IMR-90 (cell line): ENCODE measurements around the gene CDH3. TPM values are rescaled to one million over a fixed set of nuclear protein-coding genes. Genes with fewer than 3 reads are reported as not detected.

ENCODE experiments used
- ATAC-seq: fragments of 200-7000 bp; cut with Tn5 transposase; 2 replicates; pipeline ENCODE4 v1.9.1; 2020; ENCODE audit warnings: low read depth, mild to moderate bottlenecking, moderate library complexity
- BruUV-seq: library from RNA; stranded (reverse); fragments of 400-500 nt; replicated peaks from 2 replicates; lab custom pipeline; 2021; lab: Mats Ljungman, UMichigan
- CTCF ChIA-PET: fragments of 300-600 bp; formaldehyde crosslinking; extraction: SDS; loops from one replicate; lab custom pipeline; 2021; ENCODE audit warnings: antibody characterized with exemption; lab: Yijun Ruan, JAX
- POLR2A ChIA-PET: fragments of 300-600 bp; sonication (Branson Sonifier 250); formaldehyde crosslinking; loops from one replicate; lab custom pipeline; 2022; ENCODE audit warnings: antibody characterized with exemption; ENCODE audit not compliant: unreplicated experiment; lab: Charles Lee
- DNase-seq: peaks from one replicate; pipeline ENCODE4 v3.0.0; 2013
- H2AFZ ChIP-seq: replicated peaks from 2 replicates; pipeline ENCODE3; 2013; ENCODE audit warnings: low read length, mild to moderate bottlenecking; ENCODE audit not compliant: poor library complexity
- H2AK5ac ChIP-seq: 2 replicates; pipeline ENCODE4 v1.6.1; 2013; ENCODE audit warnings: low read depth, low read length, inconsistent platforms
- H2AK9ac ChIP-seq: replicated peaks from 2 replicates; pipeline ENCODE3; 2013; ENCODE audit warnings: mild to moderate bottlenecking, low read depth, low read length, moderate library complexity; ENCODE audit not compliant: poor library complexity
- H2BK120ac ChIP-seq: 2 replicates; pipeline ENCODE4 v1.6.1; 2013; ENCODE audit warnings: low read depth, low read length, inconsistent platforms
- H2BK15ac ChIP-seq: 3 replicates; pipeline ENCODE4 v1.6.1; 2013; ENCODE audit warnings: low read depth, low read length, inconsistent platforms
- H2BK20ac ChIP-seq: 2 replicates; pipeline ENCODE4 v1.6.1; 2013; ENCODE audit warnings: low read depth, mild to moderate bottlenecking, inconsistent platforms, low read length, moderate library complexity
- H2BK5ac ChIP-seq: 2 replicates; pipeline ENCODE4 v1.6.1; 2013; ENCODE audit warnings: mild to moderate bottlenecking, low read depth, low read length, inconsistent platforms; ENCODE audit not compliant: poor library complexity, severe bottlenecking
- H3K14ac ChIP-seq: replicated peaks from 2 replicates; pipeline ENCODE4 v1.6.1; 2013; ENCODE audit warnings: low read depth, low read length, inconsistent platforms
- H3K18ac ChIP-seq: 2 replicates; pipeline ENCODE4 v1.6.1; 2013; ENCODE audit warnings: low read depth, low read length, control low read depth
- H3K23ac ChIP-seq: 2 replicates; pipeline ENCODE4 v1.6.1; 2013; ENCODE audit warnings: low read depth, low read length, inconsistent platforms
- H3K27ac ChIP-seq: 2 replicates; pipeline ENCODE4 v1.5.1; 2013; ENCODE audit warnings: mild to moderate bottlenecking, control low read depth, low read length; ENCODE audit not compliant: insufficient read depth
- H3K27me3 ChIP-seq: 2 replicates; pipeline ENCODE4 v1.6.1; 2013; ENCODE audit warnings: low read length; ENCODE audit not compliant: control insufficient read depth, insufficient read depth
- H3K36me3 ChIP-seq: 2 replicates; pipeline ENCODE4 v1.6.1; 2013; ENCODE audit warnings: low read length, mixed read lengths; ENCODE audit not compliant: control insufficient read depth, insufficient read depth
- H3K4ac ChIP-seq: 2 replicates; pipeline ENCODE4 v1.6.1; 2013; ENCODE audit warnings: low read depth, low read length, inconsistent platforms
- H3K4me1 ChIP-seq: 2 replicates; pipeline ENCODE4 v1.6.1; 2013; ENCODE audit warnings: low read length, mixed read lengths; ENCODE audit not compliant: control insufficient read depth, insufficient read depth
- H3K4me2 ChIP-seq: 2 replicates; pipeline ENCODE4 v1.6.1; 2013; ENCODE audit warnings: low read depth, mild to moderate bottlenecking, control low read depth, low read length, moderate library complexity
- H3K4me3 ChIP-seq: 2 replicates; pipeline ENCODE4 v1.5.1; 2013; ENCODE audit warnings: low read depth, mild to moderate bottlenecking, control low read depth, low read length, moderate library complexity; ENCODE audit not compliant: insufficient read depth
- H3K56ac ChIP-seq: 2 replicates; pipeline ENCODE4 v1.6.1; 2013; ENCODE audit warnings: low read length, inconsistent platforms; ENCODE audit not compliant: insufficient read depth; ENCODE audit errors: extremely low read depth
- H3K79me1 ChIP-seq, 2 experiments: 2 replicates each; pipeline ENCODE4 v1.6.1; 2013; ENCODE audit warnings: low read length in 2 of 2, inconsistent platforms in 1 of 2, low read depth in 1 of 2
- H3K9ac ChIP-seq: 2 replicates; pipeline ENCODE4 v1.6.1; 2013; ENCODE audit warnings: low read depth, low read length, control low read depth
- H3K9me1 ChIP-seq: 2 replicates; pipeline ENCODE4 v1.6.1; 2013; ENCODE audit warnings: low read length, inconsistent platforms; ENCODE audit not compliant: insufficient read depth
- H3K9me3 ChIP-seq: 2 replicates; pipeline ENCODE4 v1.6.1; 2013; ENCODE audit warnings: low read length; ENCODE audit not compliant: control insufficient read depth, insufficient read depth
- H4K20me1 ChIP-seq: 2 replicates; pipeline ENCODE4 v1.6.1; 2013; ENCODE audit warnings: low read length, inconsistent platforms; ENCODE audit not compliant: insufficient read depth
- H4K5ac ChIP-seq: 2 replicates; pipeline ENCODE4 v1.6.1; 2013; ENCODE audit warnings: mild to moderate bottlenecking, low read depth, low read length, control low read depth
- H4K8ac ChIP-seq, 2 experiments: 2 replicates each; pipeline ENCODE4 v1.6.1; 2013; ENCODE audit warnings: low read depth in 2 of 2, low read length in 2 of 2, control low read depth in 1 of 2, inconsistent platforms in 1 of 2
- H4K91ac ChIP-seq: 2 replicates; pipeline ENCODE4 v1.6.1; 2013; ENCODE audit warnings: low read depth, low read length, inconsistent platforms; ENCODE audit not compliant: insufficient read depth
- BHLHE40 ChIP-seq: fragments of 150-350 bp; IDR thresholded peaks from 2 replicates; pipeline ENCODE4 v1.6.1; 2016; ENCODE audit warnings: mild to moderate bottlenecking, low read depth, low read length
- CEBPB ChIP-seq: IDR thresholded peaks from 2 replicates; pipeline ENCODE4 v1.6.1; 2012; ENCODE audit warnings: low read depth, low read length, improper control_type of control experiment
- CHD1 ChIP-seq: IDR thresholded peaks from 2 replicates; pipeline ENCODE4 v1.6.1; 2012; ENCODE audit warnings: low read depth, low read length, improper control_type of control experiment
- FOS ChIP-seq: fragments of 150-350 bp; IDR thresholded peaks from 2 replicates; pipeline ENCODE4 v1.6.1; 2016; ENCODE audit warnings: low read depth, low read length
- MAFK ChIP-seq: IDR thresholded peaks from 2 replicates; pipeline ENCODE4 v1.6.1; 2012; ENCODE audit warnings: low read depth, low read length, improper control_type of control experiment
- MXI1 ChIP-seq: IDR thresholded peaks from 2 replicates; pipeline ENCODE4 v1.6.1; 2012; ENCODE audit warnings: low read depth, mild to moderate bottlenecking, low read length, moderate library complexity, borderline replicate concordance
- NFE2L2 ChIP-seq: fragments of 150-350 bp; IDR thresholded peaks from 2 replicates; pipeline ENCODE4 v1.6.1; 2016; ENCODE audit warnings: low read depth, mild to moderate bottlenecking, low read length
- POLR2A ChIP-seq: IDR thresholded peaks from 2 replicates; pipeline ENCODE4 v1.6.1; 2012; ENCODE audit warnings: mild to moderate bottlenecking, low read depth, low read length
- RAD21 ChIP-seq: IDR thresholded peaks from 2 replicates; pipeline ENCODE4 v1.6.1; 2012; ENCODE audit warnings: low read length, improper control_type of control experiment
- RFX5 ChIP-seq: IDR thresholded peaks from 2 replicates; pipeline ENCODE4 v1.8.0; 2012; ENCODE audit warnings: low read depth, mild to moderate bottlenecking, low read length, moderate library complexity
- SMC3 ChIP-seq: fragments of 150-350 bp; IDR thresholded peaks from 2 replicates; pipeline ENCODE4 v1.6.1; 2016; ENCODE audit warnings: low read depth, mild to moderate bottlenecking, antibody characterized with exemption, low read length, moderate library complexity
- WGBS, 2 experiments: methylation state at CpG; one replicate each; pipeline versions ENCODE4 v1.1.5 to v1.1.7; 2013; ENCODE audit warnings: missing lambda C conversion rate in 2 of 2; ENCODE audit not compliant: insufficient read length in 1 of 2; ENCODE audit errors: extremely low coverage in 2 of 2; 5-methylcytosine and 5-hydroxymethylcytosine counted together
- dilution Hi-C: fragments of 300-500 bp; cut with HindIII; formaldehyde crosslinking; loops from one replicate; pipeline ENCODE4 v1.14.3; 2018; ENCODE audit warnings: low sequenced_read_pairs; ENCODE audit not compliant: unreplicated experiment
- in situ Hi-C: fragments of 300-500 bp; cut with MboI; formaldehyde crosslinking; loops from 3 replicates; pipeline ENCODE4 v1.14.3; 2019; ENCODE audit warnings: low sequenced_read_pairs, inconsistent platforms, mixed read lengths
- intact Hi-C: fragments of 100-400 bp; cut with micrococcal nuclease; formaldehyde crosslinking; loops from 2 replicates; pipeline ENCODE4 v1.10.0; 2022
- polyA plus RNA-seq, 3 experiments: library from polyadenylated mRNA; depleted of rRNA; stranded (reverse); fragments of >200 nt; gene quantifications; 2 replicates each; pipeline ENCODE4 v1.2.3, GENCODE V29; 2012; ENCODE audit warnings: low replicate concordance in 1 of 3
- total RNA-seq: library from RNA; depleted of rRNA; stranded (reverse); fragments of >200 nt; gene quantifications from 2 replicates; pipeline ENCODE4 v1.2.3, GENCODE V29; 2012
- TF ChIP-seq, protein P1 (sequence below): conservative IDR thresholded peaks from 2 replicates; pipeline ENCODE4 v1.5.1; 2012; ENCODE audit warnings: mild to moderate bottlenecking, low read depth, low read length, improper control_type of control experiment
- TF ChIP-seq, protein P2 (sequence below): fragments of 150-350 bp; IDR thresholded peaks from 2 replicates; pipeline ENCODE4 v1.6.1; 2016; ENCODE audit warnings: low read depth, mild to moderate bottlenecking, low read length, moderate library complexity, borderline replicate concordance
- TF ChIP-seq, protein P3 (sequence below): fragments of 150-350 bp; IDR thresholded peaks from 2 replicates; pipeline ENCODE4 v1.6.1; 2017; ENCODE audit warnings: mild to moderate bottlenecking, antibody characterized with exemption, low read length, low read depth

Gene CDH3
- total and polyA plus RNA-seq, 2 of the 4 experiments (the other 2 are of a cell fraction): not detected

DNA sequence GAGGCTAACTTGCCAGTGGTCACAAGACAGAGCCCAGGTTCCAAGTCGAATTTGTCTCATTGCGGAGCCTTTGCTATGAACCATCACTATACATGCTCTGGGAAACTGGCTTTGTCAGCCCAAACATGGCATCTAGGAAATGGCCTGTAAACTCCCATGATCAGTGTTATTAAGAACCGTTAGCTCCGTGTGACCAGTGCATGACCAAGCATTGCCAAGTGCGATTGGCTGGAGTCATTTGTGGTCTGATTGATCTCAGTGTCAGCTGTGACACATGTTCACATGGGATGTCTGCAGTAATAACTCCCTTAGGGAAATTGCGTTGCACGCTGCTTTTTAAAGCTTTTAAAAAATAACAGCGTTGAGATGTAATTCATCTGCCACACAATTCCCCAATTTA is 18.6 kb upstream of the CDH3 start:
- no peaks in the 10 kb centered on the region for H3K9me1 ChIP-seq
- no peak overlapping the region for H3K23ac ChIP-seq
- DNase-seq (no peak), ATAC-seq (no peak)
- no peak overlapping the region for H2BK5ac ChIP-seq
- 84% methylated on average over 3 of the region's 8 CpGs; no CpG with 5 or more reads in 1 of the 2 experiments for WGBS, 2 experiments
- no peak overlapping the region for H4K8ac ChIP-seq
- H3K9me3 ChIP-seq: peaks cover 2% of the 10 kb centered on the region; the same call in 1 of the 2 replicates
- ChIA-PET CTCF (no interaction called here), POLR2A (no interaction called here)
- no peak overlapping the region for H3K4me2 ChIP-seq
- TF ChIP-seq FOS (no peak), SMC3 (no peak), RFX5 (no peak), RAD21 (no peak), CEBPB (no peak), CHD1 (no peak), BHLHE40 (no peak), POLR2A (no peak), NFE2L2 (no peak), MXI1 (no peak), MAFK (no peak)
- TF ChIP-seq, protein P1, sequence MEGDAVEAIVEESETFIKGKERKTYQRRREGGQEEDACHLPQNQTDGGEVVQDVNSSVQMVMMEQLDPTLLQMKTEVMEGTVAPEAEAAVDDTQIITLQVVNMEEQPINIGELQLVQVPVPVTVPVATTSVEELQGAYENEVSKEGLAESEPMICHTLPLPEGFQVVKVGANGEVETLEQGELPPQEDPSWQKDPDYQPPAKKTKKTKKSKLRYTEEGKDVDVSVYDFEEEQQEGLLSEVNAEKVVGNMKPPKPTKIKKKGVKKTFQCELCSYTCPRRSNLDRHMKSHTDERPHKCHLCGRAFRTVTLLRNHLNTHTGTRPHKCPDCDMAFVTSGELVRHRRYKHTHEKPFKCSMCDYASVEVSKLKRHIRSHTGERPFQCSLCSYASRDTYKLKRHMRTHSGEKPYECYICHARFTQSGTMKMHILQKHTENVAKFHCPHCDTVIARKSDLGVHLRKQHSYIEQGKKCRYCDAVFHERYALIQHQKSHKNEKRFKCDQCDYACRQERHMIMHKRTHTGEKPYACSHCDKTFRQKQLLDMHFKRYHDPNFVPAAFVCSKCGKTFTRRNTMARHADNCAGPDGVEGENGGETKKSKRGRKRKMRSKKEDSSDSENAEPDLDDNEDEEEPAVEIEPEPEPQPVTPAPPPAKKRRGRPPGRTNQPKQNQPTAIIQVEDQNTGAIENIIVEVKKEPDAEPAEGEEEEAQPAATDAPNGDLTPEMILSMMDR: no peak
- TF ChIP-seq, protein P2, sequence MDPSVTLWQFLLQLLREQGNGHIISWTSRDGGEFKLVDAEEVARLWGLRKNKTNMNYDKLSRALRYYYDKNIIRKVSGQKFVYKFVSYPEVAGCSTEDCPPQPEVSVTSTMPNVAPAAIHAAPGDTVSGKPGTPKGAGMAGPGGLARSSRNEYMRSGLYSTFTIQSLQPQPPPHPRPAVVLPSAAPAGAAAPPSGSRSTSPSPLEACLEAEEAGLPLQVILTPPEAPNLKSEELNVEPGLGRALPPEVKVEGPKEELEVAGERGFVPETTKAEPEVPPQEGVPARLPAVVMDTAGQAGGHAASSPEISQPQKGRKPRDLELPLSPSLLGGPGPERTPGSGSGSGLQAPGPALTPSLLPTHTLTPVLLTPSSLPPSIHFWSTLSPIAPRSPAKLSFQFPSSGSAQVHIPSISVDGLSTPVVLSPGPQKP: no peak
- TF ChIP-seq, protein P3, sequence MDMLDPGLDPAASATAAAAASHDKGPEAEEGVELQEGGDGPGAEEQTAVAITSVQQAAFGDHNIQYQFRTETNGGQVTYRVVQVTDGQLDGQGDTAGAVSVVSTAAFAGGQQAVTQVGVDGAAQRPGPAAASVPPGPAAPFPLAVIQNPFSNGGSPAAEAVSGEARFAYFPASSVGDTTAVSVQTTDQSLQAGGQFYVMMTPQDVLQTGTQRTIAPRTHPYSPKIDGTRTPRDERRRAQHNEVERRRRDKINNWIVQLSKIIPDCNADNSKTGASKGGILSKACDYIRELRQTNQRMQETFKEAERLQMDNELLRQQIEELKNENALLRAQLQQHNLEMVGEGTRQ: no peak
- no peaks in the 10 kb centered on the region for H3K79me1 ChIP-seq
- no peak overlapping the region for H3K14ac ChIP-seq
- intact Hi-C loops (no loop called here), in situ Hi-C loops (no loop called here), dilution Hi-C loops (no loop called here)
- H3K56ac ChIP-seq: no peak overlapping the region
- no peak overlapping the region for H3K4ac ChIP-seq
- H3K27ac ChIP-seq: no peak overlapping the region
- H2AK5ac ChIP-seq: no peak overlapping the region
- no peak overlapping the region for H2AK9ac ChIP-seq
- BruUV-seq: no TSS peak
- H2BK120ac ChIP-seq: no peak overlapping the region
- H2BK20ac ChIP-seq: no peak overlapping the region
- no peak overlapping the region for H4K91ac ChIP-seq
- no peak overlapping the region for H3K9ac ChIP-seq
- H3K4me1 ChIP-seq: no peaks in the 10 kb centered on the region
- no peak overlapping the region for H3K18ac ChIP-seq
- H4K20me1 ChIP-seq: no peaks in the 10 kb centered on the region
- no peaks in the 10 kb centered on the region; the same call in 1 of the 2 replicates for H3K27me3 ChIP-seq
- no peak overlapping the region for H2BK15ac ChIP-seq
- H4K5ac ChIP-seq: no peak overlapping the region
- no peaks in the 10 kb centered on the region for H3K36me3 ChIP-seq
- H2AFZ ChIP-seq: no peak overlapping the region
- no peak overlapping the region for H3K4me3 ChIP-seq
